Thoracic aorta (tissue), 2 donors: ENCODE measurements around the gene TMEM44. TPM values are rescaled to one million over a fixed set of nuclear protein-coding genes. Genes with fewer than 3 reads are reported as not detected.

Experiments used
- ATAC-seq: fragments of 150-250 bp; one replicate; pipeline ENCODE4 v1.8.0; 2017; ENCODE audit warnings: low read depth; ENCODE audit not compliant: insufficient number of reproducible peaks, low FRiP score
- DNase-seq: peaks from one replicate; pipeline ENCODE4 v3.0.0-alpha.2; 2020; ENCODE audit warnings: low spot score
- H3K27ac ChIP-seq, 2 donors: fragments of 200-600 bp; sonication (generic); 1 replicate in 1 of 2; 2 replicates in 1 of 2; pipeline ENCODE4 v1.5.1; 2016; ENCODE audit warnings: mild to moderate bottlenecking in 2 of 2, moderate library complexity in 2 of 2
- H3K27me3 ChIP-seq: fragments of 200-600 bp; sonication (generic); replicated peaks from 2 replicates; pipeline ENCODE4 v1.6.0; 2016; ENCODE audit warnings: mild to moderate bottlenecking; ENCODE audit not compliant: insufficient read depth
- H3K36me3 ChIP-seq: fragments of 200-600 bp; sonication (generic); one replicate; pipeline ENCODE4 v1.5.1; 2016
- H3K4me1 ChIP-seq, 2 donors: fragments of 200-600 bp; sonication (generic); 1 replicate in 1 of 2; 2 replicates in 1 of 2; pipeline versions ENCODE4 v1.5.1 to v1.6.0; 2016; ENCODE audit warnings: low read depth in 2 of 2, mild to moderate bottlenecking in 1 of 2; ENCODE audit not compliant: control insufficient read depth in 1 of 2
- H3K4me3 ChIP-seq: fragments of 200-600 bp; sonication (generic); 2 replicates; pipeline ENCODE4 v1.5.1; 2016; ENCODE audit warnings: mild to moderate bottlenecking
- H3K9me3 ChIP-seq: fragments of 200-600 bp; sonication (generic); 2 replicates; pipeline ENCODE4 v1.5.1; 2016
- CTCF ChIP-seq: fragments of 200-600 bp; sonication (generic); IDR thresholded peaks from one replicate; pipeline ENCODE4 v1.5.1; 2019; ENCODE audit warnings: antibody characterized with exemption
- total RNA-seq, 2 donors: library from RNA; depleted of rRNA; stranded (reverse); fragments of >200 nt; gene quantifications; one replicate each; pipeline versions ENCODE4 v1.1.0 to v1.2.3, GENCODE V29; 2016

Gene TMEM44
- total RNA-seq, 2 donors from 2014 or later, result 11.0 to 11.5 TPM

GRCh38 chr3:194540274-194540905 lies 92.8 kb downstream of the TMEM44 start:
- Histone ChIP-seq H3K4me1 (peaks cover 13 to 24% of the 10 kb centered on the region in 2 donors), H3K9me3 (no peaks in the 10 kb centered on the region), H3K27ac (peak overlapping the region; percentile 57 to 76), H3K36me3 (no peaks in the 10 kb centered on the region), H3K4me3 (peak overlapping the region; percentile 11), H3K27me3 (no peaks in the 10 kb centered on the region)
- TF ChIP-seq CTCF, result no peak
- DNase-seq (peak; percentile 44), ATAC-seq (peak; percentile 9)

GRCh38 chr3:194539498-194539897 lies 93.7 kb downstream of the TMEM44 start:
- ATAC-seq, result no peak
- H3K4me1 ChIP-seq, result peaks cover 13 to 24% of the 10 kb centered on the region in 2 donors
- H3K27me3 ChIP-seq, result no peaks in the 10 kb centered on the region
- no peak overlapping the region for H3K4me3 ChIP-seq
- no peak for TF ChIP-seq CTCF
- no peak overlapping the region for H3K27ac ChIP-seq
- no peaks in the 10 kb centered on the region for H3K36me3 ChIP-seq
- H3K9me3 ChIP-seq, result peaks cover under 1% of the 10 kb centered on the region
- DNase-seq, result no peak

GRCh38 chr3:194537732-194538247 lies 95.4 kb downstream of the TMEM44 start:
- peak overlapping the region; percentile 20 for H3K4me3 ChIP-seq
- H3K4me1 ChIP-seq, result peaks cover 13 to 24% of the 10 kb centered on the region in 2 donors
- no peaks in the 10 kb centered on the region for H3K36me3 ChIP-seq
- H3K9me3 ChIP-seq, result peaks cover 7% of the 10 kb centered on the region
- ATAC-seq (peak; percentile 28), DNase-seq (no peak)
- H3K27me3 ChIP-seq, result no peaks in the 10 kb centered on the region
- H3K27ac ChIP-seq, result peak overlapping the region; percentile 71 to 73
- no peak for TF ChIP-seq CTCF

Other genes starting within 250 kb of the TMEM44 start
- gene GP5, start 234.2 kb downstream of the TMEM44 start, total RNA-seq, result under 1 TPM in 1 of 2 donors, not detected in 1; 0.14 TPM
- 100 to 1,000 TPM; 188 to 361 TPM for gene ATP13A3, start 146.4 kb downstream of the TMEM44 start, total RNA-seq
- 10 to 100 TPM; 19.4 to 59.3 TPM for gene LSG1, start 38.8 kb upstream of the TMEM44 start, total RNA-seq
- 10 to 100 TPM; 10.3 to 17.8 TPM for gene FAM43A, start 52.5 kb upstream of the TMEM44 start, total RNA-seq